HL-60 (cell line): Measurements from ENCODE around the gene ZC3H7A.

Experiments
- REST ChIP-seq: IDR thresholded peaks from 2 replicates; pipeline ENCODE4 v1.6.1; 2012; ENCODE audit warnings: low read depth; ENCODE audit not compliant: insufficient replicate concordance
- SPI1 ChIP-seq: IDR thresholded peaks from 2 replicates; pipeline ENCODE4 v1.6.1; 2012; ENCODE audit warnings: low read depth, mild to moderate bottlenecking, borderline replicate concordance
- TF ChIP-seq, protein P1 (sequence below): IDR thresholded peaks from one replicate; pipeline ENCODE4 v1.5.1; 2011; ENCODE audit warnings: low read length, control low read depth, inconsistent platforms; ENCODE audit not compliant: insufficient read depth

DNA sequence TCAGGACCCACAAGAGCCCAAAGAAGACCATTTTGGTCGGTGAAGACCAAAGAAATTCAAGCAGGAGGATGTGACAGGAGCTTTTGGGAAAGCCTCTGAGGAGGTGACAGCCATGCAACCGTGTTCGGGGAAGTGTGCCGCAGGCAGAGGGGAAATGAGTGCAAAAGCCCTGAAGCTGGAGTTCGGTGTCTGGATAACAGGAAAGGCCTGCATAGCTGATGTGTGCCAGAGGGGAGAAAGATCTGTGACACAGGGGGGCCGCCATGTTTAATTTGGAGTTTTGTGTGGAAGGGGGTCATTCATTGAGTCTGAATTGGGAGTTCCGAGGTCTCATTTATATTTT is 870 bp upstream of the ZC3H7A start:
- TF ChIP-seq, protein P1, sequence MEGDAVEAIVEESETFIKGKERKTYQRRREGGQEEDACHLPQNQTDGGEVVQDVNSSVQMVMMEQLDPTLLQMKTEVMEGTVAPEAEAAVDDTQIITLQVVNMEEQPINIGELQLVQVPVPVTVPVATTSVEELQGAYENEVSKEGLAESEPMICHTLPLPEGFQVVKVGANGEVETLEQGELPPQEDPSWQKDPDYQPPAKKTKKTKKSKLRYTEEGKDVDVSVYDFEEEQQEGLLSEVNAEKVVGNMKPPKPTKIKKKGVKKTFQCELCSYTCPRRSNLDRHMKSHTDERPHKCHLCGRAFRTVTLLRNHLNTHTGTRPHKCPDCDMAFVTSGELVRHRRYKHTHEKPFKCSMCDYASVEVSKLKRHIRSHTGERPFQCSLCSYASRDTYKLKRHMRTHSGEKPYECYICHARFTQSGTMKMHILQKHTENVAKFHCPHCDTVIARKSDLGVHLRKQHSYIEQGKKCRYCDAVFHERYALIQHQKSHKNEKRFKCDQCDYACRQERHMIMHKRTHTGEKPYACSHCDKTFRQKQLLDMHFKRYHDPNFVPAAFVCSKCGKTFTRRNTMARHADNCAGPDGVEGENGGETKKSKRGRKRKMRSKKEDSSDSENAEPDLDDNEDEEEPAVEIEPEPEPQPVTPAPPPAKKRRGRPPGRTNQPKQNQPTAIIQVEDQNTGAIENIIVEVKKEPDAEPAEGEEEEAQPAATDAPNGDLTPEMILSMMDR, result no peak
- no peak for TF ChIP-seq REST
- TF ChIP-seq SPI1, result no peak
